ENCODE data around the gene GPR55. TPM values are rescaled to one million over a fixed set of nuclear protein-coding genes. Genes with fewer than 3 reads are reported as not detected.

GPR55 gene
- total and polyA plus RNA-seq, 2 donors (not counting 3 experiments of a cell fraction or from before 2014, with no cell fraction given) = not detected

DNA sequence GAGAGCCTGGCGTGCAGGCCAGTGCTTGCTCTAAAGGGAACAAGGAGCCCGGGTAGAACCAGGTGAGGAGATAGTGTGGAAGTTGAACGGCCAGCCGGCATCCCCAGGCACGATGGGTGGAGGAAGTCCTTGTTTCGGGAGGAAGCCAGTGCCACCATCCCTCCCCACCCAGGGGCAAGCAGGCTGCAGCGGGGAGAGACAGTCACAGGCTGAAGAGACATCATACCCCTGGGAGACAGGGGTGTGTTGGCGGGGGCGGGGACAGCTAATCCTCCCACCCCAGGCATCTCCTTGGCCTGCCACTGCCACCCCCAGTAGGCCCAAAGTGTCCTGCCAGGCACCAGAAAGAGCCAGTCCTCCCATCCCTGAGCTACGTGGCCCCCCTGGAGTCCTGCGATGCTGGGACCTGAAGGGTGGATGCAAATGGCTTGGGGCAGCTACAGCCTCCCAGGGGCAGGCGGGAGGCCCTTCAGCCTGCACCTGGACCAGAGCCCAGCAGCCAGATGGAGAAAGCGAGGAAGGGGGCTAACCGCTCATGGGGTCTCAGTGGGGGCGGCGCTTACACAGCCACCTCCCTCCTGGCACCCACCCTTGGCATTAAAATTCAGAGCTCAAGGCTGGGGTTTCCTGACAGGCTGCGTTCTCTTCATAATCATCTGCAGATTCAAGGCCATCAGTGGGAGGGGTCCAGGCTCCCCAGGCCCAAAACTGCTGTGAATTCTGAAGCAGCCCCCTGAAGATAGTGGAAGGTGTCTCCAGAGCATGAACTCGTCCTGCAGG, 14.8 kb upstream of the GPR55 start:
- intact Hi-C loops (cut with micrococcal nuclease) (no loop called here), dilution Hi-C loops (cut with MboI; ENCODE audit: extremely low pct_ligation_motif_present, low sequenced_read_pairs) (no loop called here)
- H3K27ac ChIP-seq (ENCODE audit: insufficient read depth, low read depth, low read length) = no peak overlapping the region
- H3K9me1 ChIP-seq (replicated peaks; ENCODE audit: control insufficient read depth, extremely low read depth, insufficient read depth, low read length) = no peaks in the 10 kb centered on the region
- ChIA-PET POLR2A (no interaction called here), CTCF (interaction anchor here (1.8 kb wide), 1 partner anchor 115 kb away, joined by 4 read pairs; no protein-coding TSS in a partner anchor)
- BruUV-seq (replicated peaks) = no TSS peak
- no peaks in the 10 kb centered on the region for H3K36me3 ChIP-seq (ENCODE audit: control insufficient read depth in 2 of 2, extremely low read depth in 1 of 2, insufficient read depth in 2 of 2, low read length in 2 of 2)
- H2AFZ ChIP-seq (ENCODE audit: low read depth, low read length) = no peak overlapping the region
- DNase-seq (ENCODE audit: low read depth, low spot score) (no peak), FAIRE-seq (no peak)
- TF ChIP-seq, protein P1, sequence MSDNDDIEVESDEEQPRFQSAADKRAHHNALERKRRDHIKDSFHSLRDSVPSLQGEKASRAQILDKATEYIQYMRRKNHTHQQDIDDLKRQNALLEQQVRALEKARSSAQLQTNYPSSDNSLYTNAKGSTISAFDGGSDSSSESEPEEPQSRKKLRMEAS (IDR thresholded peaks at IDR 0.05; ENCODE audit: insufficient read depth, insufficient read length) = no peak
- TF ChIP-seq FOS (IDR thresholded peaks at IDR 0.05; ENCODE audit: borderline replicate concordance, insufficient read depth, low read length) (no peak), GATA2 (IDR thresholded peaks at IDR 0.05; ENCODE audit: insufficient read depth, insufficient read length, low read depth, low read length) (no peak), MYC (IDR thresholded peaks at IDR 0.05; ENCODE audit: low read depth, low read length) (no peak), EZH2 (IDR thresholded peaks at IDR 0.05; ENCODE audit: borderline replicate concordance, low read depth, low read length, severe bottlenecking) (no peak), JUN (IDR thresholded peaks at IDR 0.05; ENCODE audit: borderline replicate concordance, insufficient read depth, insufficient read length, low read depth) (no peak), POLR2AphosphoS5 (IDR thresholded peaks at IDR 0.05; ENCODE audit: insufficient read depth, low read depth, low read length) (no peak)
- TF ChIP-seq, protein P2, sequence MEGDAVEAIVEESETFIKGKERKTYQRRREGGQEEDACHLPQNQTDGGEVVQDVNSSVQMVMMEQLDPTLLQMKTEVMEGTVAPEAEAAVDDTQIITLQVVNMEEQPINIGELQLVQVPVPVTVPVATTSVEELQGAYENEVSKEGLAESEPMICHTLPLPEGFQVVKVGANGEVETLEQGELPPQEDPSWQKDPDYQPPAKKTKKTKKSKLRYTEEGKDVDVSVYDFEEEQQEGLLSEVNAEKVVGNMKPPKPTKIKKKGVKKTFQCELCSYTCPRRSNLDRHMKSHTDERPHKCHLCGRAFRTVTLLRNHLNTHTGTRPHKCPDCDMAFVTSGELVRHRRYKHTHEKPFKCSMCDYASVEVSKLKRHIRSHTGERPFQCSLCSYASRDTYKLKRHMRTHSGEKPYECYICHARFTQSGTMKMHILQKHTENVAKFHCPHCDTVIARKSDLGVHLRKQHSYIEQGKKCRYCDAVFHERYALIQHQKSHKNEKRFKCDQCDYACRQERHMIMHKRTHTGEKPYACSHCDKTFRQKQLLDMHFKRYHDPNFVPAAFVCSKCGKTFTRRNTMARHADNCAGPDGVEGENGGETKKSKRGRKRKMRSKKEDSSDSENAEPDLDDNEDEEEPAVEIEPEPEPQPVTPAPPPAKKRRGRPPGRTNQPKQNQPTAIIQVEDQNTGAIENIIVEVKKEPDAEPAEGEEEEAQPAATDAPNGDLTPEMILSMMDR (IDR thresholded peaks at IDR 0.05; ENCODE audit: extremely low read depth in 1 of 2, insufficient read depth in 1 of 2, low read depth in 1 of 2, low read length in 2 of 2) = no peak
- H3K4me1 ChIP-seq (ENCODE audit: control insufficient read depth, extremely low read depth, insufficient read depth, low read length) = no peaks in the 10 kb centered on the region
- H3K4me3 ChIP-seq (replicated peaks in 1 of 3; ENCODE audit: insufficient read depth in 1 of 3, low read depth in 1 of 3, low read length in 3 of 3) = no peak overlapping the region
- H3K27me3 ChIP-seq (ENCODE audit: control insufficient read depth in 2 of 2, insufficient read depth in 2 of 2, low read length in 2 of 2) = no peaks in the 10 kb centered on the region
- no peaks in the 10 kb centered on the region for H3K79me2 ChIP-seq (ENCODE audit: control insufficient read depth, insufficient read depth, low read length)
- no peak overlapping the region for H3K4me2 ChIP-seq (ENCODE audit: insufficient read depth, low read length)
- no peak overlapping the region for H3K9ac ChIP-seq (replicated peaks; ENCODE audit: extremely low read depth, insufficient read depth, low read length)
- no peaks in the 10 kb centered on the region for H4K20me1 ChIP-seq (replicated peaks; ENCODE audit: control insufficient read depth, extremely low read depth, insufficient read depth, low read length)
- no peaks in the 10 kb centered on the region for H3K9me3 ChIP-seq (replicated peaks; ENCODE audit: control insufficient read depth, insufficient read depth, low read length)

Measured in endothelial cell of umbilical vein (primary cell).